ENCODE measurements around the gene MEIOC.
"Not testable (repeated sequence)": the region's sequence is repeated elsewhere in the genome, so short reads cannot be mapped to it uniquely, and the experiment has no call there.

The MEIOC gene

GRCh38 chr17:44655983-44656710 is at the start of gene MEIOC:
MEIOC (plus strand) TSS chr17:44656468; CDS start chr17:44656614, 146 bp downstream.
- no peak within 1 kb of the TSS for H3K9ac ChIP-seq (ENCODE audit: low read depth, low read length)
- H3K4me3 ChIP-seq (ENCODE audit: low read depth, low read length): peak within 1 kb of the TSS; percentile 32
- peaks cover 4% of the 10 kb centered on the region for H3K9me3 ChIP-seq (ENCODE audit: control insufficient read depth, insufficient read depth, low read length)

GRCh38 chr17:44606658-44607057 is 49.6 kb upstream of the MEIOC start:
- Histone ChIP-seq H3K4me1 (ENCODE audit: control insufficient read depth, insufficient read depth, low read length) (peaks cover 4% of the 10 kb centered on the region), H3K4me3 (ENCODE audit: low read depth, low read length) (no peak overlapping the region), H3K9me3 (ENCODE audit: control insufficient read depth, insufficient read depth, low read length) (no peaks in the 10 kb centered on the region), H3K27me3 (ENCODE audit: control insufficient read depth, insufficient read depth, low read length) (peaks cover 2% of the 10 kb centered on the region), H3K9ac (ENCODE audit: low read depth, low read length) (no peak overlapping the region), H3K36me3 (ENCODE audit: control insufficient read depth, insufficient read depth, low read length) (no peaks in the 10 kb centered on the region)

More at GRCh38 chr17:44655983-44656710, at the start of gene MEIOC:
- H3K36me3 ChIP-seq (ENCODE audit: control insufficient read depth, insufficient read depth, low read length): no peaks in the 10 kb centered on the region
- no peaks in the 10 kb centered on the region for H3K4me1 ChIP-seq (ENCODE audit: control insufficient read depth, insufficient read depth, low read length)
- peaks cover 34% of the 10 kb centered on the region for H3K27me3 ChIP-seq (ENCODE audit: control insufficient read depth, insufficient read depth, low read length)

GRCh38 chr17:44607836-44608690 is 48.2 kb upstream of the MEIOC start:
- no peaks in the 10 kb centered on the region for H3K36me3 ChIP-seq (ENCODE audit: control insufficient read depth, insufficient read depth, low read length)
- peaks cover 2% of the 10 kb centered on the region for H3K27me3 ChIP-seq (ENCODE audit: control insufficient read depth, insufficient read depth, low read length)
- no peaks in the 10 kb centered on the region for H3K9me3 ChIP-seq (ENCODE audit: control insufficient read depth, insufficient read depth, low read length)
- peaks cover 4% of the 10 kb centered on the region for H3K4me1 ChIP-seq (ENCODE audit: control insufficient read depth, insufficient read depth, low read length)
- no peak overlapping the region for H3K9ac ChIP-seq (ENCODE audit: low read depth, low read length)
- H3K4me3 ChIP-seq (ENCODE audit: low read depth, low read length): no peak overlapping the region

GRCh38 chr17:44608727-44609435 is 47.4 kb upstream of the MEIOC start:
- peaks cover 4% of the 10 kb centered on the region for H3K4me1 ChIP-seq (ENCODE audit: control insufficient read depth, insufficient read depth, low read length)
- no peak overlapping the region for H3K9ac ChIP-seq (ENCODE audit: low read depth, low read length)
- no peaks in the 10 kb centered on the region for H3K36me3 ChIP-seq (ENCODE audit: control insufficient read depth, insufficient read depth, low read length)
- H3K27me3 ChIP-seq (ENCODE audit: control insufficient read depth, insufficient read depth, low read length): peaks cover 2% of the 10 kb centered on the region
- no peak overlapping the region for H3K4me3 ChIP-seq (ENCODE audit: low read depth, low read length)
- no peaks in the 10 kb centered on the region for H3K9me3 ChIP-seq (ENCODE audit: control insufficient read depth, insufficient read depth, low read length)

DNA sequence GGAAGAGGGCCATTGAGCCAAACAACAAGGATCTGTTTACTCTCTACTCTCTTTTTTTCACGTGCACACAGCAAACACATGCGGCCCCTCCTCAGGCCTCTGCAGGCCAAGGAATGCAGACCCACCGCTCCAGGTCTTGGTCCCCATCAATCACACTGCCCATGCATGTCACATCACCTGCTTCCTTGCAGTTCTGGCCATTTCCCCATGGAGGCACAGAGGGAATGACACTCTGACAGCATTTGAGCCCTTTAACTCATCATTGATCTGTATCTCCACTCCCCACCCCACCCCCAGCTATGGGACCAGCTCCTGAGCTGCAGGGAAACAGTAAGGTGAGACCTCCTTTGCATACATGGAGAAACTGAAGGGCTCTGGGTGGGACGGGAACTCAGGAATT is 45.9 kb upstream of the MEIOC start:
- H3K9ac ChIP-seq (ENCODE audit: low read depth, low read length): no peak overlapping the region
- no peaks in the 10 kb centered on the region for H3K36me3 ChIP-seq (ENCODE audit: control insufficient read depth, insufficient read depth, low read length)
- H3K4me1 ChIP-seq (ENCODE audit: control insufficient read depth, insufficient read depth, low read length): peaks cover 4% of the 10 kb centered on the region
- H3K27me3 ChIP-seq (ENCODE audit: control insufficient read depth, insufficient read depth, low read length): no peaks in the 10 kb centered on the region
- H3K9me3 ChIP-seq (ENCODE audit: control insufficient read depth, insufficient read depth, low read length): no peaks in the 10 kb centered on the region
- no peak overlapping the region for H3K4me3 ChIP-seq (ENCODE audit: low read depth, low read length)

DNA sequence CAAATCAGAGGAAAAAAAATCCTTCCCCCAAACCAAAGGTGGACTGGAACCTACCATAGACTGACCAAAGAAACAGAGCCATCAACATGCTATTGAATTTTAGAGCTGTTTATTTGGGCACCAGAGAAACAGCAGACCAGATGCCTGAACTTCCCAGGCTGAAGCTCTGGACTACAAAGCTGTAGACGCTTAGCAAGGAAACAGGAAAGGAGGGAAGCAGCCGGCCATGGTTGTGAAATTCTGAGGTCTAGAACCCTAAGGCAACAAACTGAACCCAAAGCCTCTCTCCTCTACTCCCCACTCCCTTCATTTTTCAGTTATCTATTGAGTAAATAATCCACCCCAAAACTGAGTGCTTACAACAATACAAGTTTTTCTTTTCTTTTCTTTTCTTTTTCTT is 45.4 kb upstream of the MEIOC start:
- no peaks in the 10 kb centered on the region for H3K9me3 ChIP-seq (ENCODE audit: control insufficient read depth, insufficient read depth, low read length)
- H3K36me3 ChIP-seq (ENCODE audit: control insufficient read depth, insufficient read depth, low read length): no peaks in the 10 kb centered on the region
- H3K9ac ChIP-seq (ENCODE audit: low read depth, low read length): no peak overlapping the region
- H3K4me1 ChIP-seq (ENCODE audit: control insufficient read depth, insufficient read depth, low read length): peaks cover 4% of the 10 kb centered on the region
- no peak overlapping the region for H3K4me3 ChIP-seq (ENCODE audit: low read depth, low read length)
- no peaks in the 10 kb centered on the region for H3K27me3 ChIP-seq (ENCODE audit: control insufficient read depth, insufficient read depth, low read length)

DNA sequence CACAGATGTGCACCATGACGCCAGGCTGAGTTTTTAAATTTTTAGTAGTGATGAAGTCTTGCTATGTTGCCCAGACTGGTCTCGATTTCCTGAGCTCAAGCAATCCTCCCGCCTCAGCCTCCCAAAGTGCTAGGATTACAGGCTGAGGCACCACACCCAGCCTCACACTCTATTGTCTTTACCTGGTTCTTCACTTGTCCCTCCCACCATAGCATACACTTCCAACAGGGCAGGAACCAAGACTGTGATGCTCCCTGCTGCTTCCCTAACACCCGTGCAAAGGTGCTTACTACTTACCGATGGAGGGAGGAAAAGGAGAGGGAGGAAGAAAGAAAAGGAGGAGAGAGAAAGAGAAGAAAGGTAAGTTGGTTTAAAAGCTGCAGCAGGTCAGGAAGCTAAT is 41.4 kb upstream of the MEIOC start:
- Histone ChIP-seq H3K4me1 (ENCODE audit: control insufficient read depth, insufficient read depth, low read length) (no peaks in the 10 kb centered on the region), H3K9me3 (ENCODE audit: control insufficient read depth, insufficient read depth, low read length) (no peaks in the 10 kb centered on the region), H3K36me3 (ENCODE audit: control insufficient read depth, insufficient read depth, low read length) (no peaks in the 10 kb centered on the region), H3K9ac (ENCODE audit: low read depth, low read length) (no peak overlapping the region), H3K27me3 (ENCODE audit: control insufficient read depth, insufficient read depth, low read length) (no peaks in the 10 kb centered on the region), H3K4me3 (ENCODE audit: low read depth, low read length) (no peak overlapping the region)

GRCh38 chr17:44618652-44619051 is 37.6 kb upstream of the MEIOC start:
- H3K4me1 ChIP-seq (ENCODE audit: control insufficient read depth, insufficient read depth, low read length); H3K9ac ChIP-seq (ENCODE audit: low read depth, low read length); H3K36me3 ChIP-seq (ENCODE audit: control insufficient read depth, insufficient read depth, low read length); H3K9me3 ChIP-seq (ENCODE audit: control insufficient read depth, insufficient read depth, low read length); H3K27me3 ChIP-seq (ENCODE audit: control insufficient read depth, insufficient read depth, low read length); H3K4me3 ChIP-seq (ENCODE audit: low read depth, low read length): not testable (repeated sequence)

GRCh38 chr17:44623070-44623725 is 33.1 kb upstream of the MEIOC start:
- H3K36me3 ChIP-seq (ENCODE audit: control insufficient read depth, insufficient read depth, low read length): no peaks in the 10 kb centered on the region
- H3K4me1 ChIP-seq (ENCODE audit: control insufficient read depth, insufficient read depth, low read length): peaks cover 2% of the 10 kb centered on the region
- H3K9ac ChIP-seq (ENCODE audit: low read depth, low read length): no peak overlapping the region
- H3K4me3 ChIP-seq (ENCODE audit: low read depth, low read length): peak overlapping the region; percentile 20
- no peaks in the 10 kb centered on the region for H3K27me3 ChIP-seq (ENCODE audit: control insufficient read depth, insufficient read depth, low read length)
- H3K9me3 ChIP-seq (ENCODE audit: control insufficient read depth, insufficient read depth, low read length): no peaks in the 10 kb centered on the region

DNA sequence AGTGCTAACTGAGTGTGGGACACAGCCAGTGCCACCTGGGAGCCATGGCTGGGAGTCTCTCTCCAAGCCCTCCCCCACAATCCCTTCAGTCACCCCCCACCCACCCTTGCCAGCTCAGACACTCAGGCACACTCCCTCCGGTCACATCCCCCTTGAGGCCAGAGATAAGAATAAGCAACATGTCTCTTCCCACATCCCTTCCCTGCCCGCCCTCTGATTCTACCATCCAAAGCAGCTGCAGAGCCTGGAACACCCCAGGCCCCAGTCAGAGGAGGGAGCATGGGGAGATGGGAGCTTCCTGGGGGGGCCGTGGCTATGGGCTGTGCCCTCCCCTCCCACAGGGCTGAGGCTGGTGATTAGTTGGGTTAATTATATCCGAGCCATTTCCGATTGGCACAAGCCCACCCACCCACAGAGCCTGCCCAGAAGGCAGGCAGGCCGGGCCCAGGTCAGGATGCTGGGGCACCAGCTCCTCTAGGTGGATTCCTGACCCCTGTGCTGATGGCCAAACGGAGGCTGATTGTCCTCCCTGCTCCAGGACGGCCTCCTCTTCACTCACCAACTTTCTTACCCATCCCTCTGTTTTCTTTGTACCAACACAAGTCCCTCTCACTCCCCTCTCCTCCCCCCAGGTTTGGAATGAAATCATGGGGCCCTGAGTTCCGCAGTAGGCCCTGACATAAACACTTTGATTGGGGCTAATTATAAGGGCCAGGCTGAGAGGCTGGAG is 28.6 kb upstream of the MEIOC start:
- Histone ChIP-seq H3K4me3 (ENCODE audit: low read depth, low read length) (peak overlapping the region; percentile 59), H3K36me3 (ENCODE audit: control insufficient read depth, insufficient read depth, low read length) (no peaks in the 10 kb centered on the region), H3K27me3 (ENCODE audit: control insufficient read depth, insufficient read depth, low read length) (no peaks in the 10 kb centered on the region), H3K9me3 (ENCODE audit: control insufficient read depth, insufficient read depth, low read length) (no peaks in the 10 kb centered on the region), H3K9ac (ENCODE audit: low read depth, low read length) (peak overlapping the region; percentile 12), H3K4me1 (ENCODE audit: control insufficient read depth, insufficient read depth, low read length) (peaks cover 2% of the 10 kb centered on the region)
